Stomach smooth muscle (tissue), 2 donors: ENCODE data around the gene MED8.
"Not testable (repeated sequence)": the region's sequence is repeated elsewhere in the genome, so short reads cannot be mapped to it uniquely, and the experiment has no call there.

Experiments used
- H3K27ac ChIP-seq: one replicate; pipeline ENCODE4 v1.7.0; 2013; ENCODE audit warnings: mild to moderate bottlenecking, low read length, inconsistent platforms
- H3K27me3 ChIP-seq, 2 donors: one replicate each; pipeline ENCODE4 v1.7.0; 2013; ENCODE audit warnings: low read length in 2 of 2; ENCODE audit not compliant: insufficient read depth in 2 of 2, control insufficient read depth in 1 of 2
- H3K36me3 ChIP-seq, 2 donors: one replicate each; pipeline ENCODE4 v1.7.0; 2013; ENCODE audit warnings: low read length in 2 of 2; ENCODE audit not compliant: control insufficient read depth in 2 of 2, insufficient read depth in 2 of 2
- H3K4me1 ChIP-seq: one replicate; pipeline ENCODE4 v1.7.0; 2013; ENCODE audit warnings: low read length; ENCODE audit not compliant: control insufficient read depth, insufficient read depth
- H3K4me3 ChIP-seq, 2 donors: one replicate each; pipeline ENCODE4 v1.7.0; 2013; ENCODE audit warnings: low read length in 2 of 2
- H3K9ac ChIP-seq, 2 donors: one replicate each; pipeline ENCODE4 v1.7.0; 2013; ENCODE audit warnings: low read length in 2 of 2, mild to moderate bottlenecking in 1 of 2
- H3K9me3 ChIP-seq, 2 donors: one replicate each; pipeline ENCODE4 v1.7.0; 2013; ENCODE audit warnings: low read length in 2 of 2; ENCODE audit not compliant: control insufficient read depth in 2 of 2
- donor health status: healthy.
- donor health status: Pancreatic carcinoma.

Gene MED8

GRCh38 chr1:43421396-43421795, 31.8 kb upstream of the MED8 start:
- Histone ChIP-seq H3K4me1 (no peaks in the 10 kb centered on the region), H3K36me3 (peaks cover 90 to 92% of the 10 kb centered on the region in 2 donors), H3K9me3 (no peaks in the 10 kb centered on the region), H3K27ac (no peak overlapping the region), H3K4me3 (no peak overlapping the region), H3K27me3 (no peaks in the 10 kb centered on the region), H3K9ac (no peak overlapping the region)

DNA sequence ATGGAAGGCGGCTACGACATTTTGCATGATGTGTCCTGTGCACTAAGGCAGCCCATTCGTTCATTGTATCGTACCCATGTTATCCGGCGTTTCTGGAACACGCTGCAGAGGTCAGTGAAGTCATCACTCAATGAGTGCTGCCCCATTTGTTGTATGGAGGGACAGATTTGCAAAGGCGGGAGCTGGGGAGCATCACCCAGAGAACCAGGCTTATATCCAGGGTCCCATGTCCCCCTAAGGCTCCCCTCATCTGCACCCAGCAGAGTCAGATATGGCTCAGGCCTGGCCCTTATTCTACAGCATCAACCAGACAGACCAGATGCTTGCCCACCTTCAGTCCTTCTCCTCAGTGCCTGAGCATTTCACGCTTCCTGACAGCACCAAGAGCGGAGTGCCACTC, 31.3 kb upstream of the MED8 start:
- Histone ChIP-seq H3K4me3 (no peak overlapping the region), H3K27ac (no peak overlapping the region), H3K9me3 (no peaks in the 10 kb centered on the region), H3K27me3 (no peaks in the 10 kb centered on the region), H3K36me3 (peaks cover 89% of the 10 kb centered on the region in 2 donors), H3K9ac (no peak overlapping the region), H3K4me1 (no peaks in the 10 kb centered on the region)

GRCh38 chr1:43419627-43420425, 30.2 kb upstream of the MED8 start:
- no peak overlapping the region for H3K4me3 ChIP-seq
- H3K27me3 ChIP-seq, result no peaks in the 10 kb centered on the region
- H3K36me3 ChIP-seq, result peaks cover 80 to 88% of the 10 kb centered on the region in 2 donors
- no peaks in the 10 kb centered on the region for H3K9me3 ChIP-seq
- H3K4me1 ChIP-seq, result no peaks in the 10 kb centered on the region
- no peak overlapping the region for H3K27ac ChIP-seq
- no peak overlapping the region for H3K9ac ChIP-seq

GRCh38 chr1:43418858-43419257, 29.3 kb upstream of the MED8 start:
- Histone ChIP-seq H3K36me3 (peaks cover 71 to 78% of the 10 kb centered on the region in 2 donors), H3K9ac (no peak overlapping the region), H3K27ac (no peak overlapping the region), H3K4me3 (no peak overlapping the region), H3K4me1 (no peaks in the 10 kb centered on the region), H3K27me3 (no peaks in the 10 kb centered on the region), H3K9me3 (no peaks in the 10 kb centered on the region)

GRCh38 chr1:43415901-43416300, 26.3 kb upstream of the MED8 start:
- no peak overlapping the region for H3K4me3 ChIP-seq
- H3K27me3 ChIP-seq, result no peaks in the 10 kb centered on the region
- H3K27ac ChIP-seq, result no peak overlapping the region
- H3K36me3 ChIP-seq, result peaks cover 44 to 55% of the 10 kb centered on the region in 2 donors
- no peak overlapping the region for H3K9ac ChIP-seq
- no peaks in the 10 kb centered on the region for H3K9me3 ChIP-seq
- H3K4me1 ChIP-seq, result no peaks in the 10 kb centered on the region

GRCh38 chr1:43414634-43415223, 25.1 kb upstream of the MED8 start:
- no peak overlapping the region for H3K4me3 ChIP-seq
- no peak overlapping the region for H3K27ac ChIP-seq
- H3K36me3 ChIP-seq, result peaks cover 33 to 43% of the 10 kb centered on the region in 2 donors
- H3K9me3 ChIP-seq, result no peaks in the 10 kb centered on the region
- no peak overlapping the region for H3K9ac ChIP-seq
- no peaks in the 10 kb centered on the region for H3K27me3 ChIP-seq
- no peaks in the 10 kb centered on the region for H3K4me1 ChIP-seq

GRCh38 chr1:43413426-43413825, 23.8 kb upstream of the MED8 start:
- not testable (repeated sequence) for H3K4me1 ChIP-seq, H3K9me3 ChIP-seq, H3K27me3 ChIP-seq, H3K27ac ChIP-seq, H3K9ac ChIP-seq, H3K4me3 ChIP-seq
- peaks cover 24 to 34% of the 10 kb centered on the region in 2 donors for H3K36me3 ChIP-seq

GRCh38 chr1:43410571-43410970, 21.0 kb upstream of the MED8 start:
- H3K36me3 ChIP-seq, result peaks cover 18 to 24% of the 10 kb centered on the region in 2 donors
- H3K4me1 ChIP-seq, result no peaks in the 10 kb centered on the region

GRCh38 chr1:43405876-43406234, 16.3 kb upstream of the MED8 start:
- no peaks in the 10 kb centered on the region for H3K9me3 ChIP-seq
- H3K9ac ChIP-seq, result no peak overlapping the region
- H3K4me1 ChIP-seq, result no peaks in the 10 kb centered on the region
- H3K27me3 ChIP-seq, result no peaks in the 10 kb centered on the region
- H3K4me3 ChIP-seq, result no peak overlapping the region
- H3K36me3 ChIP-seq, result peaks cover 28 to 40% of the 10 kb centered on the region in 2 donors
- no peak overlapping the region for H3K27ac ChIP-seq

More at GRCh38 chr1:43410571-43410970, 21.0 kb upstream of the MED8 start:
- Histone ChIP-seq H3K9me3 (no peaks in the 10 kb centered on the region), H3K27ac (no peak overlapping the region), H3K9ac (no peak overlapping the region), H3K4me3 (no peak overlapping the region), H3K27me3 (no peaks in the 10 kb centered on the region)

GRCh38 chr1:43405219-43405875, 15.7 kb upstream of the MED8 start:
- no peak overlapping the region for H3K4me3 ChIP-seq
- H3K4me1 ChIP-seq, result no peaks in the 10 kb centered on the region
- no peak overlapping the region for H3K27ac ChIP-seq
- no peak overlapping the region for H3K9ac ChIP-seq
- H3K9me3 ChIP-seq, result no peaks in the 10 kb centered on the region
- H3K36me3 ChIP-seq, result peaks cover 28 to 40% of the 10 kb centered on the region in 2 donors
- H3K27me3 ChIP-seq, result no peaks in the 10 kb centered on the region

DNA sequence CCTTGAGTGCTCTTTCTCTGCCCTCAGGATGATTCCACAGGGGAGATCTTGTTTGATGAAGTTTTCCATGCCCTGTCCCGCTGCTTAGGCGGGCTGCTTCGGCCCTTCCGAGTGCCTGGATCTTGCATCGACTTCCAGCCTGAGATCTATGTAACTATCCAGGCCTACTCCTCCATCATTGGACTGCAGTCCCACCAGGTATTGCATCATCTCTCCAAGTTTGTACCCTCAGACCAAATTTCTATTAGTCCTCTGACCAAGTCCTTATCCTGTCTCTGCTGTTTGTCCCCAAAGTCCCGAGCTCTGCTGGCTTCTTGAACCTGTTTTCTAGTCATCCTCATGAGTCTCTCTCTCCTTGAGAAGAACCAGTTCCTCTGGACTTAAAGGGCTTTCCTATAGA, 14.8 kb upstream of the MED8 start:
- H3K27me3 ChIP-seq, result no peaks in the 10 kb centered on the region
- peaks cover 28 to 40% of the 10 kb centered on the region in 2 donors for H3K36me3 ChIP-seq
- no peaks in the 10 kb centered on the region for H3K4me1 ChIP-seq
- H3K9ac ChIP-seq, result no peak overlapping the region
- H3K9me3 ChIP-seq, result no peaks in the 10 kb centered on the region
- H3K27ac ChIP-seq, result no peak overlapping the region
- H3K4me3 ChIP-seq, result no peak overlapping the region
